Osteocyte (in vitro differentiated cells): Measurements from ENCODE around the gene AGAP6. TPM values are rescaled to one million over a fixed set of nuclear protein-coding genes. Genes with fewer than 3 reads are reported as not detected.
"Not testable (repeated sequence)": the region's sequence is repeated elsewhere in the genome, so short reads cannot be mapped to it uniquely, and the experiment has no call there.

Experiments
- DNase-seq: peaks from one replicate; pipeline ENCODE4 v3.0.0; 2021; ENCODE audit warnings: mixed read lengths; ENCODE audit not compliant: unreplicated experiment; ENCODE audit errors: extremely low spot score
- H3K27ac Mint-ChIP-seq: one replicate; pipeline ENCODE4 v1.8.0; 2021; ENCODE audit warnings: mild to moderate bottlenecking, mixed read lengths; ENCODE audit not compliant: unreplicated experiment
- H3K27me3 Mint-ChIP-seq: one replicate; pipeline ENCODE4 v1.8.0; 2021; ENCODE audit warnings: mixed read lengths; ENCODE audit not compliant: unreplicated experiment
- H3K36me3 Mint-ChIP-seq: one replicate; pipeline ENCODE4 v1.8.0; 2021; ENCODE audit warnings: mixed read lengths; ENCODE audit not compliant: unreplicated experiment
- H3K4me1 Mint-ChIP-seq: one replicate; pipeline ENCODE4 v1.8.0; 2021; ENCODE audit warnings: mixed read lengths; ENCODE audit not compliant: unreplicated experiment
- H3K4me3 Mint-ChIP-seq: one replicate; pipeline ENCODE4 v1.8.0; 2021; ENCODE audit warnings: mild to moderate bottlenecking, moderate library complexity, mixed read lengths; ENCODE audit not compliant: unreplicated experiment
- H3K9me3 Mint-ChIP-seq: one replicate; pipeline ENCODE4 v1.8.0; 2021; ENCODE audit warnings: mixed read lengths; ENCODE audit not compliant: unreplicated experiment
- long read RNA-seq: library from polyadenylated mRNA; unstranded; transcript quantifications from one replicate; pipeline ENCODE4 v2.0.0, GENCODE V29; 2021
- total RNA-seq: library from RNA; stranded (reverse); gene quantifications from 2 replicates; pipeline ENCODE4 v1.2.1, GENCODE V29; 2021

The AGAP6 gene
- total RNA-seq: 13.2 and 15.2 TPM in 2 replicates
- long read RNA-seq, partial matches to known transcripts: 3 of 16 reads
- long read RNA-seq, other reads (novel, unspliced or antisense): 13 of 16 reads

- H3K4me3 Mint-ChIP-seq, H3K4me1 Mint-ChIP-seq, DNase-seq, H3K27me3 Mint-ChIP-seq, H3K36me3 Mint-ChIP-seq, H3K9me3 Mint-ChIP-seq, H3K27ac Mint-ChIP-seq: not testable (repeated sequence)
Observed at GRCh38 chr10:49988376-49988775, at the start of gene AGAP6. TSS of gene AGAP6 (plus strand) at chr10:49988406. CDS start at chr10:49988716, 310 bp downstream.

GRCh38 chr10:49941447-49942338 is 46.5 kb upstream of the AGAP6 start, which contains the start of the genes PARG and TIMM23B:
TSS of gene PARG (minus strand) at chr10:49942027. CDS start at chr10:49941725, 302 bp downstream.
TSS of gene TIMM23B (plus strand) at chr10:49942053. CDS start at chr10:49942195, 142 bp downstream.
- H3K36me3 Mint-ChIP-seq, H3K9me3 Mint-ChIP-seq, H3K27me3 Mint-ChIP-seq: not testable (repeated sequence)
- peak within 1 kb of the TSS; percentile 99 for H3K4me3 Mint-ChIP-seq
- peak; percentile 91 for DNase-seq
- peaks cover 30% of the 10 kb centered on the region for H3K4me1 Mint-ChIP-seq
- H3K27ac Mint-ChIP-seq: peak within 1 kb of the TSS; percentile 94

- H3K4me1 Mint-ChIP-seq: peaks cover 30% of the 10 kb centered on the region
- H3K27ac Mint-ChIP-seq: peak overlapping the region; percentile 94
- not testable (repeated sequence) for H3K9me3 Mint-ChIP-seq, H3K36me3 Mint-ChIP-seq, H3K27me3 Mint-ChIP-seq, DNase-seq
- H3K4me3 Mint-ChIP-seq: peak overlapping the region; percentile 99
Observed at GRCh38 chr10:49942339-49942705, 45.9 kb upstream of the AGAP6 start.

- not testable (repeated sequence) for H3K36me3 Mint-ChIP-seq, H3K4me3 Mint-ChIP-seq, H3K27ac Mint-ChIP-seq, H3K9me3 Mint-ChIP-seq, H3K27me3 Mint-ChIP-seq, DNase-seq
- peaks cover 30% of the 10 kb centered on the region for H3K4me1 Mint-ChIP-seq
Observed at GRCh38 chr10:49943607-49944006, 44.6 kb upstream of the AGAP6 start.

- H3K27ac Mint-ChIP-seq, H3K4me1 Mint-ChIP-seq, H3K27me3 Mint-ChIP-seq, H3K9me3 Mint-ChIP-seq, H3K4me3 Mint-ChIP-seq, DNase-seq, H3K36me3 Mint-ChIP-seq: not testable (repeated sequence)
Observed at GRCh38 chr10:49948142-49948541, 40.1 kb upstream of the AGAP6 start.

GRCh38 chr10:49948737-49949136 is 39.5 kb upstream of the AGAP6 start:
- not testable (repeated sequence) for H3K9me3 Mint-ChIP-seq, H3K27ac Mint-ChIP-seq, H3K4me3 Mint-ChIP-seq, H3K27me3 Mint-ChIP-seq, H3K4me1 Mint-ChIP-seq, DNase-seq, H3K36me3 Mint-ChIP-seq

- not testable (repeated sequence) for H3K9me3 Mint-ChIP-seq, H3K27ac Mint-ChIP-seq, H3K4me3 Mint-ChIP-seq, DNase-seq, H3K4me1 Mint-ChIP-seq, H3K27me3 Mint-ChIP-seq
- peaks cover 17% of the 10 kb centered on the region for H3K36me3 Mint-ChIP-seq
Observed at GRCh38 chr10:49952006-49952405, 36.2 kb upstream of the AGAP6 start.

GRCh38 chr10:49953122-49953521 is 35.1 kb upstream of the AGAP6 start:
- H3K4me3 Mint-ChIP-seq, H3K27ac Mint-ChIP-seq, DNase-seq, H3K27me3 Mint-ChIP-seq, H3K4me1 Mint-ChIP-seq, H3K9me3 Mint-ChIP-seq: not testable (repeated sequence)
- peaks cover 15% of the 10 kb centered on the region for H3K36me3 Mint-ChIP-seq

- H3K4me3 Mint-ChIP-seq, H3K9me3 Mint-ChIP-seq, H3K27me3 Mint-ChIP-seq, H3K27ac Mint-ChIP-seq, DNase-seq, H3K4me1 Mint-ChIP-seq, H3K36me3 Mint-ChIP-seq: not testable (repeated sequence)
Observed at GRCh38 chr10:49970331-49970857, 17.8 kb upstream of the AGAP6 start.

GRCh38 chr10:49971466-49971865 is 16.7 kb upstream of the AGAP6 start:
- not testable (repeated sequence) for H3K36me3 Mint-ChIP-seq, H3K9me3 Mint-ChIP-seq, H3K27me3 Mint-ChIP-seq, H3K4me3 Mint-ChIP-seq, H3K27ac Mint-ChIP-seq, DNase-seq, H3K4me1 Mint-ChIP-seq

GRCh38 chr10:49972094-49972493 is 16.1 kb upstream of the AGAP6 start:
- H3K4me1 Mint-ChIP-seq, DNase-seq, H3K4me3 Mint-ChIP-seq, H3K36me3 Mint-ChIP-seq, H3K27me3 Mint-ChIP-seq, H3K9me3 Mint-ChIP-seq, H3K27ac Mint-ChIP-seq: not testable (repeated sequence)

GRCh38 chr10:49977756-49978155 is 10.4 kb upstream of the AGAP6 start:
- H3K9me3 Mint-ChIP-seq, H3K36me3 Mint-ChIP-seq, H3K27me3 Mint-ChIP-seq, DNase-seq, H3K4me1 Mint-ChIP-seq, H3K27ac Mint-ChIP-seq, H3K4me3 Mint-ChIP-seq: not testable (repeated sequence)
